ENCODE data around the gene LRTM1. TPM values are rescaled to one million over a fixed set of nuclear protein-coding genes. Genes with fewer than 3 reads are reported as not detected.

The LRTM1 gene
- total and polyA plus RNA-seq, 2 of the 13 experiments (the other 11 are each of a cell fraction or from before 2014, with no cell fraction given), result not detected

GRCh38 chr3:54950391-54951003, 22.6 kb upstream of the LRTM1 start:
- Histone ChIP-seq H3K36me3 (replicated peaks in 1 of 2; ENCODE audit: control insufficient read depth in 1 of 2, insufficient read depth in 2 of 2, low read length in 2 of 2) (no peaks in the 10 kb centered on the region; a peak in 1 of 5 replicates), H3K4me3 (replicated peaks in 1 of 3; ENCODE audit: insufficient read depth in 1 of 3, low read depth in 2 of 3, low read length in 3 of 3) (no peak overlapping the region), H3K9me3 (ENCODE audit: low read length) (no peaks in the 10 kb centered on the region), H3K27ac (ENCODE audit: extremely low read length, insufficient read depth, low read length) (no peak overlapping the region), H3K4me1 (ENCODE audit: insufficient read depth, low read length) (no peaks in the 10 kb centered on the region), H3K27me3 (ENCODE audit: control insufficient read depth in 1 of 2, insufficient read depth in 2 of 2, low read length in 2 of 2) (peaks cover 1 to 5% of the 10 kb centered on the region in 2 experiments; a peak in 1 of 5 replicates), H3K4me2 (ENCODE audit: low read depth, low read length) (no peak overlapping the region), H4K20me1 (ENCODE audit: insufficient read depth, low read length) (no peaks in the 10 kb centered on the region), H3K9ac (ENCODE audit: insufficient read depth, low read depth, low read length) (no peak overlapping the region), H2AFZ (ENCODE audit: low read length) (no peak overlapping the region), H3K79me2 (ENCODE audit: insufficient read depth, low read length) (no peaks in the 10 kb centered on the region)
- in situ Hi-C loops (cut with HindIII; ENCODE audit: extremely low pct_ligation_motif_present, low pct_unique_long_range_greater_than_20kb), result no loop called here
- ChIA-PET POLR2A (no interaction called here), CTCF (ENCODE audit: low intra/inter-chr PET ratio, low total read pairs) (no interaction called here)
- ATAC-seq (no peak), FAIRE-seq (no peak), DNase-seq (ENCODE audit: low spot score) (no peak)
- WGBS (ENCODE audit: low lambda C conversion rate), result 0% methylated on average over 7 of the region's 7 CpGs
- intact Hi-C loops (cut with micrococcal nuclease; ENCODE audit: unreplicated experiment), result loop anchor here (1.0 to 2.0 kb wide), 2 partner anchors 63 to 230 kb away; no protein-coding TSS in a partner anchor
- no peak for TF ChIP-seq FIP1L1 (IDR thresholded peaks at IDR 0.05; ENCODE audit: borderline replicate concordance, insufficient read depth, low read depth, low read length)
- no peak for TF ChIP-seq IRX3 (CRISPR knock-in tag; IDR thresholded peaks at IDR 0.05; ENCODE audit: borderline replicate concordance, low read depth)
- no TSS peak for BruUV-seq (replicated peaks)

- Histone ChIP-seq H3K27me3 (ENCODE audit: control insufficient read depth in 1 of 2, insufficient read depth in 2 of 2, low read length in 2 of 2) (peaks cover 1 to 5% of the 10 kb centered on the region in 2 experiments; a peak in 1 of 5 replicates), H3K4me3 (replicated peaks in 1 of 3; ENCODE audit: insufficient read depth in 1 of 3, low read depth in 2 of 3, low read length in 3 of 3) (no peak overlapping the region), H3K4me1 (ENCODE audit: insufficient read depth, low read length) (no peaks in the 10 kb centered on the region), H4K20me1 (ENCODE audit: insufficient read depth, low read length) (no peaks in the 10 kb centered on the region), H3K4me2 (ENCODE audit: low read depth, low read length) (no peak overlapping the region), H3K9ac (ENCODE audit: insufficient read depth, low read depth, low read length) (no peak overlapping the region), H3K36me3 (replicated peaks in 1 of 2; ENCODE audit: control insufficient read depth in 1 of 2, insufficient read depth in 2 of 2, low read length in 2 of 2) (no peaks in the 10 kb centered on the region; a peak in 1 of 5 replicates), H3K27ac (ENCODE audit: extremely low read length, insufficient read depth, low read length) (no peak overlapping the region), H2AFZ (ENCODE audit: low read length) (no peak overlapping the region), H3K9me3 (ENCODE audit: low read length) (no peaks in the 10 kb centered on the region), H3K79me2 (ENCODE audit: insufficient read depth, low read length) (no peaks in the 10 kb centered on the region)
- ATAC-seq (no peak), FAIRE-seq (no peak), DNase-seq (ENCODE audit: low spot score) (no peak)
- intact Hi-C loops (cut with micrococcal nuclease; ENCODE audit: unreplicated experiment) (loop anchor here (2.0 kb wide), 1 partner anchor 231 kb away; no protein-coding TSS in a partner anchor), in situ Hi-C loops (cut with HindIII; ENCODE audit: extremely low pct_ligation_motif_present, low pct_unique_long_range_greater_than_20kb) (no loop called here)
- WGBS (ENCODE audit: low lambda C conversion rate), result 0% methylated on average over 1 of the region's 4 CpGs
- TF ChIP-seq SUZ12 (IDR thresholded peaks at IDR 0.05; ENCODE audit: low read depth, low read length) (no peak), ELF3 (CRISPR knock-in tag; IDR thresholded peaks at IDR 0.05) (no peak), EED (CRISPR knock-in tag; IDR thresholded peaks at IDR 0.05) (no peak), ZNF782 (CRISPR knock-in tag; IDR thresholded peaks at IDR 0.05; ENCODE audit: borderline replicate concordance) (no peak), ZNF329 (CRISPR knock-in tag; IDR thresholded peaks at IDR 0.05; ENCODE audit: low read depth) (no peak), ZNF879 (CRISPR knock-in tag; IDR thresholded peaks at IDR 0.05) (no peak), ZNF607 (CRISPR knock-in tag; IDR thresholded peaks at IDR 0.05; ENCODE audit: borderline replicate concordance) (no peak), ZNF235 (CRISPR knock-in tag; IDR thresholded peaks at IDR 0.05; ENCODE audit: borderline replicate concordance) (no peak), ZNF574 (CRISPR knock-in tag; IDR thresholded peaks at IDR 0.05) (no peak)
- ChIA-PET POLR2A (no interaction called here), CTCF (ENCODE audit: low intra/inter-chr PET ratio, low total read pairs) (no interaction called here)
- no TSS peak for BruUV-seq (replicated peaks)
Observed at GRCh38 chr3:54949491-54950044, 21.7 kb upstream of the LRTM1 start.

All from HepG2 (cell line).